HG02938 (cell line): ENCODE measurements around the gene TRIM24.
"Not testable (repeated sequence)": the region's sequence is repeated elsewhere in the genome, so short reads cannot be mapped to it uniquely, and the experiment has no call there.

Source experiments
- ATAC-seq: cut with Tn5 transposase; IDR thresholded peaks from one replicate; pipeline ENCODE4 v1.9.1; 2021; ENCODE audit warnings: mild to moderate bottlenecking, moderate library complexity; ENCODE audit not compliant: unreplicated experiment

The TRIM24 gene

GRCh38 chr7:138459413-138460175, 465 bp upstream of the TRIM24 start:
- ATAC-seq = peak; percentile 86

- peak; percentile 30 for ATAC-seq
Observed at GRCh38 chr7:138460649-138461607, 869 bp downstream of the TRIM24 start.

GRCh38 chr7:138463291-138463618, 3.2 kb downstream of the TRIM24 start:
- not testable (repeated sequence) for ATAC-seq

GRCh38 chr7:138465046-138465445, 5.0 kb downstream of the TRIM24 start:
- ATAC-seq = no peak

GRCh38 chr7:138466069-138466756, 6.2 kb downstream of the TRIM24 start:
- ATAC-seq = peak; percentile 81

- ATAC-seq = no peak
Observed at GRCh38 chr7:138468244-138469123, 8.4 kb downstream of the TRIM24 start.

GRCh38 chr7:138470391-138471157, 10.5 kb downstream of the TRIM24 start:
- ATAC-seq = no peak

- no peak for ATAC-seq
Observed at GRCh38 chr7:138472292-138473079, 12.4 kb downstream of the TRIM24 start.

GRCh38 chr7:138475377-138475776, 15.3 kb downstream of the TRIM24 start:
- ATAC-seq = no peak

- no peak for ATAC-seq
Observed at GRCh38 chr7:138477081-138477578, 17.1 kb downstream of the TRIM24 start.

GRCh38 chr7:138477581-138477980, 17.5 kb downstream of the TRIM24 start:
- no peak for ATAC-seq

- peak; percentile 80 for ATAC-seq
Observed at GRCh38 chr7:138478499-138478908, 18.4 kb downstream of the TRIM24 start.

- ATAC-seq = no peak
Observed at GRCh38 chr7:138480527-138480926, 20.5 kb downstream of the TRIM24 start.

- ATAC-seq = no peak
Observed at GRCh38 chr7:138481447-138482380, 21.7 kb downstream of the TRIM24 start.

GRCh38 chr7:138483531-138483930, 23.5 kb downstream of the TRIM24 start:
- ATAC-seq = no peak

- ATAC-seq = not testable (repeated sequence)
Observed at GRCh38 chr7:138485508-138485907, 25.4 kb downstream of the TRIM24 start.

GRCh38 chr7:138489139-138489538, 29.1 kb downstream of the TRIM24 start:
- ATAC-seq = not testable (repeated sequence)
